ENCODE data around the gene SOX10. TPM values are rescaled to one million over a fixed set of nuclear protein-coding genes. Genes with fewer than 3 reads are reported as not detected.

The SOX10 gene
- total RNA-seq: not detected in 2 replicates

DNA sequence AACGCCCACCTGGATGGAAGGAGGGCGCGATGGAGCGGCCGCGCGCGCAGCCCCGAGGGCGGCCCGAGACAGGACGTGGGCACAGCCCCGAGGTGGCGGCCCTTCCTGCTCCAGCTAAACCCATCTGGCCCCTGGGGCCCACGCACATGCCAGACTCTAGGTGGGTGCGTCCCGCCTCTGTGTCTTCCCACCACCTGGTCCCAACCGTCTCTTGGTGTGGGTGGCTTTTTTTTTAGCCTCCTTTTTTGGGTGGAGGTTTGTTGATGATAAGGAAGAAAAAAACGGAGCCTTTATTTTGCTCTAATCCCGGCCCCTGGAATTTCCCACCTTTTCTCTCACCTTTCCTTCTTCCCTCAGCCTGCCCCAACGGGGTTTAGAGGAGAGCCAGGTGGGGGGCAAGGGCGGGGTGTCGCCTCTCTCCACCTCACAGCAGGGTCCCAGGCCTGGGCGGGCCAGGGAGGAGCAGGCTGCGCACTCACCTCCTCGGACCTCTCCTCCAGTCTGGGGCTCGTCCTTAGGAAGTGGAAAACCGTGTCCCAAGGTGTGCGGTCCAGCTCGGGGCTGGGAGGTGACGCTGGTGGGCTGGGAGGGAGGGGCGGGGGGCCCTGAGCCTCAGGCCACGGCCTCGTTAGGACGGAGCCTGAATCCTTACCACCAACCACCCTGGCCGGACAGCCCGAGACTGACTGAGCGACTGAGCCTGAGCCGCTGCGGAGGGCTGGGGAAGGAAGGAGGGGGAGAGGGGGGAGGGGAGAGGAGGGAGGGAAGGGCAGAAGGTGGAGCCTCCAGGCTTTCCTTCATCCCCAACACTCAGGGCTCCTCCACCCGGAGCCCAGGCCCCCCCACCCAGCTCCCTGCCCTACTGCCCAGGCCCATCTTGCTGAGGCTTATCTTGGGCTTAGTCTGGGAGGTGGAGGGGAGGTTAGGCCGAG, at the start of gene SOX10:
TSS of gene SOX10 (minus strand) at position 696 of the 932 bp plus-strand sequence. CDS start 771 bp downstream, outside the sequence.

DNA sequence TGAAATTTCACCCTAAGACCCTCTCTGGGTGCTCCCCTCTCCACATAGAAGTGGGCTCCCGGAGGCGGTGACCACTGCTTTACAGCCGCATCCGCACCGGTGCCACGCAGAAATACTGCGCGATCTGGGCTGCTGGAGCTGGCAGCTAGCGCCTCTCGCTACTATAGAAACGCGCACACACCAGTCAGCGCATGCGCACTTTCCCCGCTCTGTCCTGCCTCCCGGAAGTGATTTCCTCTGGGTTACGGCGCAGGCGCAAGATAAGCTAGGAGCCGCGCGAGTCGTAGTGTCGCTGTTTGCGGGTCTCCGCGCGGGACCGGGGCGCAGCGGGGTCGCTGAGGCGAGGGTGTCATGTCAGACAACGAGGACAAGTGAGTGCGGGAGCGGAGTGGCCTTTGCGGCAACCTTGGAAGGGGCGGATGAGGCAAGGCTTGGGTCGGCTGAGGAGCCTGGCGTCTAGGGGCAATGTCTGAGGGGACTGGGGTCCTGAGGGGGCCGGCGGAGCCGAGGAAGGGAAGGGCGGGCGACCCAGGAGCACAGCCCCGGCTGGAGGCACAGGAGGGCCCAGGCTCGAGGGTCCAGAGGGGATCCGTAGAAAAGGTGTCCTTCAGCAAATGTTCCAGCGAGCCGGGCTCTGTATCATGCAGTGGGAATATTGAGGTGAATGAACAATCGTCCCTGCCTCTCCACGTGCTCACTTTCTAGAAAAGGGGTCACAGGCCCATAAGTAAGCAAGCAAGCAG, 30.7 kb downstream of the SOX10 start, which contains the start of the genes C22orf23 and POLR2F:
TSS of gene C22orf23 (minus strand) at position 165 of the 743 bp plus-strand sequence. CDS start 452 bp downstream, outside the sequence.
TSS of gene POLR2F (plus strand) at position 263 of the 743 bp plus-strand sequence. CDS start at position 352, 89 bp downstream.

Other genes with a start within 250 kb of the SOX10 start
- 23.4 and 26.4 TPM in 2 replicates for gene GCAT, start 176.6 kb downstream of the SOX10 start, total RNA-seq
- gene GALR3, start 161.2 kb downstream of the SOX10 start, total RNA-seq: not detected in 2 replicates
- 15.8 and 20.0 TPM in 2 replicates for gene ANKRD54, start 140.2 kb downstream of the SOX10 start, total RNA-seq
- gene EIF3L, start 135.1 kb downstream of the SOX10 start, total RNA-seq: 380 and 527 TPM in 2 replicates
- 134 and 190 TPM in 2 replicates for gene MICALL1, start 78.3 kb downstream of the SOX10 start, total RNA-seq
- gene C22orf23, start 31.0 kb downstream of the SOX10 start, total RNA-seq: under 0.01 TPM in 1 of 2 replicates, not detected in the other
- 25.2 and 31.3 TPM in 2 replicates for gene POLR2F, start 30.9 kb downstream of the SOX10 start, total RNA-seq
- 15.1 and 29.9 TPM in 2 replicates for gene PICK1, start 72.8 kb upstream of the SOX10 start, total RNA-seq
- 0.24 and 1.5 TPM in 2 replicates for gene SLC16A8, start 99.6 kb upstream of the SOX10 start, total RNA-seq
- gene BAIAP2L2, start 126.1 kb upstream of the SOX10 start, total RNA-seq: 0.21 and 0.48 TPM in 2 replicates
- gene PLA2G6, start 197.3 kb upstream of the SOX10 start, total RNA-seq: 5.1 and 8.1 TPM in 2 replicates
- gene MAFF, start 217.4 kb upstream of the SOX10 start, total RNA-seq: 14.7 and 65.5 TPM in 2 replicates